ENCODE data around the gene BAD. TPM values are rescaled to one million over a fixed set of nuclear protein-coding genes. Genes with fewer than 3 reads are reported as not detected.

Gene BAD
- total RNA-seq, 4 donors from 2014 or later, result 47.1 to 92.5 (median 90.6) TPM

GRCh38 chr11:64229090-64229743 lies 55.2 kb downstream of the BAD start:
- no peak for TF ChIP-seq CTCF (IDR thresholded peaks at IDR 0.05; ENCODE audit: low read depth)

GRCh38 chr11:64227405-64227956 lies 57.0 kb downstream of the BAD start:
- TF ChIP-seq CTCF (IDR thresholded peaks at IDR 0.05; ENCODE audit: low read depth), result no peak

GRCh38 chr11:64226507-64227051 lies 57.9 kb downstream of the BAD start:
- TF ChIP-seq CTCF (IDR thresholded peaks at IDR 0.05; ENCODE audit: low read depth), result no peak

GRCh38 chr11:64225608-64226506 lies 58.6 kb downstream of the BAD start, which contains the start of the genes NUDT22 and TRPT1:
Gene NUDT22 (plus strand): TSS chr11:64226274. CDS start chr11:64226653, 379 bp downstream.
Gene TRPT1 (minus strand): TSS chr11:64226186. CDS start chr11:64225860, 326 bp downstream.
- no peak for TF ChIP-seq CTCF (IDR thresholded peaks at IDR 0.05; ENCODE audit: low read depth)

GRCh38 chr11:64224891-64225607 lies 59.4 kb downstream of the BAD start:
- no peak for TF ChIP-seq CTCF (IDR thresholded peaks at IDR 0.05; ENCODE audit: low read depth)

- no peak for TF ChIP-seq CTCF (IDR thresholded peaks at IDR 0.05; ENCODE audit: low read depth)
These were observed 60.1 kb downstream of the BAD start for GRCh38 chr11:64224151-64224890.
